Dendritic cell treated with granulocyte-macrophage colony-stimulating factor and Interleukin-4, amounts not matched to agents 40 ng/mL and 50 ng/mL, for 4 days (primary cell): ENCODE measurements around the gene TGM4.
"Not testable (repeated sequence)": the region's sequence is repeated elsewhere in the genome, so short reads cannot be mapped to it uniquely, and the experiment has no call there.

Source experiments
- H3K27ac Mint-ChIP-seq: one replicate; pipeline ENCODE4 v1.8.0; 2022; ENCODE audit warnings: mild to moderate bottlenecking, mixed read lengths
- H3K27me3 Mint-ChIP-seq: one replicate; pipeline ENCODE4 v1.8.0; 2022; ENCODE audit warnings: mild to moderate bottlenecking, mixed read lengths
- H3K36me3 Mint-ChIP-seq: one replicate; pipeline ENCODE4 v1.8.0; 2022; ENCODE audit warnings: low read depth, mixed read lengths
- H3K4me1 Mint-ChIP-seq: one replicate; pipeline ENCODE4 v1.8.0; 2022; ENCODE audit warnings: low read depth, mixed read lengths
- H3K4me3 Mint-ChIP-seq: one replicate; pipeline ENCODE4 v1.8.0; 2022; ENCODE audit warnings: mild to moderate bottlenecking, moderate library complexity, mixed read lengths
- H3K9me3 Mint-ChIP-seq: one replicate; pipeline ENCODE4 v1.8.0; 2022; ENCODE audit warnings: mixed read lengths
- intact Hi-C: fragments of 100-400 bp; cut with micrococcal nuclease; formaldehyde crosslinking; loops from one replicate; pipeline ENCODE4 v1.15.0; 2022

The TGM4 gene

DNA sequence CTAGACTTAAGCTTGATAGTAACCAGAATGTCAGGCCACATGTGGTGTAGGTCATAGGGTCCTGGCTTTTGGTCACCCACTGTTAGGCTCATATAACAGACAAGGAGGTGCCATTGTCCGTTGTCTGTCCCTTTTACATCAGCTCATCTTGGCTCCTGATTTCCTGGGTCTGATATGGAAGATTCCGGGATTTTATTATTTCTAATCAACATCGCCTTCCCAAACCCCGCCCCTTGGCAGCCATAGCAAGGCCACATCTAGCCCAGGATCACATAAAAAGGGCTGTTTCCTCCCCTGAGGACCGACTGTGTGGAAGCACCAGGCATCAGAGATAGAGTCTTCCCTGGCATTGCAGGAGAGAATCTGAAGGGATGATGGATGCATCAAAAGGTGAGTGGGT, at the start of gene TGM4:
TSS of gene TGM4 (plus strand) at position 301 of the 400 bp plus-strand sequence. CDS start at position 372, 71 bp downstream.
- no peaks in the 10 kb centered on the region for H3K36me3 Mint-ChIP-seq
- H3K4me3 Mint-ChIP-seq = no peak within 1 kb of the TSS
- H3K27ac Mint-ChIP-seq = no peak within 1 kb of the TSS
- intact Hi-C loops = no loop called here
- no peaks in the 10 kb centered on the region for H3K9me3 Mint-ChIP-seq
- peaks cover under 1% of the 10 kb centered on the region for H3K27me3 Mint-ChIP-seq
- no peaks in the 10 kb centered on the region for H3K4me1 Mint-ChIP-seq

DNA sequence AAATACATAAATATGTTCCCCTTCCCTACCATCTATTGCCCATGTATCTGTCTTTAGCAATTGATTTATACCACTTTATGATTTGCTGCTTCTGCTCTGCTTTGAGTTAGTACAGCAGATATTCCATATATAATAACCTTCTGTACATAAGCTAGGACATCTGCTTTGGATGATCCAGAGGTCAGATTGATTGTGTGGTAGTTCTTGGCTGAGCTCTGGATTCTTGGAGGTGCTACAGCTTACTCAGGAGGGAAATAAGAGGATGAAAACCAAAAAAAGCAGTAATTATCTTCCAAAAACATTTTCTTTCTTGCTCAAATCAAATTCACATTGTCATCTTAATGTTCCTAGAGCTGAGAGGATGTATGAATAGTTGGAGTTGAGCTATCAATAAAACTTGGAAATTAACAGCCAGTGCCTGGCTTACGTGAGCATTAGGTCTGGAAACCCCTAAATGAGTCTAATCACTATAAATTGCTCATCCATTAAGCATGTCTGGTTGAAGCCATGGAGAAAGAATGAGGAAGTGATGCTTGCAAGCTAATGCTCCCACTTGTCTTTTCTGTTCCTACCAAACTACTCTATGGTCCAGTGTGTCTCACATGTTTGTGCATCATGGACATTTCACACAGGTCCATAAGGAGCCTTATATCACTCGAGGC, 49.0 kb upstream of the TGM4 start:
- intact Hi-C loops = no loop called here
- no peaks in the 10 kb centered on the region for H3K27me3 Mint-ChIP-seq
- H3K27ac Mint-ChIP-seq = no peak overlapping the region
- H3K4me3 Mint-ChIP-seq = no peak overlapping the region
- no peaks in the 10 kb centered on the region for H3K9me3 Mint-ChIP-seq
- H3K4me1 Mint-ChIP-seq = peaks cover 4% of the 10 kb centered on the region
- H3K36me3 Mint-ChIP-seq = peaks cover 7% of the 10 kb centered on the region

DNA sequence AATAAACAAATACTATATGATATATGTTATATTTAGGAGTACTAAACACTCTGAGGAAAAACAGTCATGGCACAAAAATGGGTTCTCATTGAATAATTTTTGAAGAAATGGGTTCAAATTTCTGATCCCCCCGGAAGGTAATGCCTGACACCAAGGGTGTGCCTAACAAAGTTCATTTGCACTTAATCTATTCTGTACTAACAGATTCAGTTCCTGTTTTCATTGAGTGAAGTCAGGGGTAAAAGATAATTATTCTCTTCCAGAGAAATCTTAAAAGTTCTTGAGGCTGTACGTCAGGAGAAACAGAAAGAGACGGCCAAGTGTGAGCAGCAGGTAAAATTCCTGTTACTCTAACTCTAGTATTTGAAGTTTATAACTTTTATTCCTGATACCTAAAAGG, 47.2 kb upstream of the TGM4 start:
- Mint-ChIP-seq H3K27me3 (no peaks in the 10 kb centered on the region), H3K4me3 (no peak overlapping the region), H3K4me1 (peaks cover 4% of the 10 kb centered on the region), H3K27ac (no peak overlapping the region), H3K9me3 (no peaks in the 10 kb centered on the region), H3K36me3 (peaks cover 10% of the 10 kb centered on the region)
- intact Hi-C loops = no loop called here

DNA sequence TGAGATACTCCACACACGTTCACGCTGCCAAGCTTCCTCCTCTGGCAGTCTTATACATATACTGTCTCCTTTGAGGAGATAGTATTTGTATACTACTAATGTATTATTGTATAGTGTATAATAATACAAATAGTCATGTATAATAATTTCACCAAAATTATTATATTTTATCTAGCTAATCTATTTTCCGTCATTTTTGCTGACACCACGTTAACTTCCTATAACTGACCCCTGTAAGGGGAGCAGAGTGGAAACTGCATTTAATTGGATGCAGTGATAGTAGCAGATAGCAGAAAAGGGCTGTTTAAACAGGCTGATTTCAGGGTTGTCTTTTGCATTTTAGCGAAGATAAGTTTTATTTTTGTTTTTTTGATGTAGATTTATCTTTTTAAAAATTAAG, 43.2 kb upstream of the TGM4 start:
- intact Hi-C loops = no loop called here
- Mint-ChIP-seq H3K4me3 (no peak overlapping the region), H3K4me1 (no peaks in the 10 kb centered on the region), H3K9me3 (peaks cover 10% of the 10 kb centered on the region), H3K27ac (no peak overlapping the region), H3K27me3 (no peaks in the 10 kb centered on the region), H3K36me3 (peaks cover 25% of the 10 kb centered on the region)

DNA sequence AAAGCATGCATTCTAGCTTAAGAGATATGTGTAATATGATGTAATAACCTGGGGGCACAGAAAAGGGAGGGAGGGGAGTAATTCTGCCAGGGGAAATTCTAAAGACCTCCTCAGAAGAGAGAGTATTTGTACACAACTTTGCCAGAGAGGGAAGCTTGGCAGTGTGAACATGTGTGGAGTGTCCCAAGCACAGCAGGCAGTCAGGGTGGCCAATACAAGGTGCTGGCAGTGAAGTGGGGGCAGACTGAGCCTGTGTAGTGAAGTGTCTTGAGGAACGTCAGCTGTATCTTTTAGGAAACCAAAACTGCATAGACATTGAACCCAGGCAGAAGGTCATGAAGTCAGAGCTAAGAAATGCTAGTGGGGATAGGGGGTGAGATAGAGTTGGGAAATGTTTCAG, 42.4 kb upstream of the TGM4 start:
- Mint-ChIP-seq H3K27me3 (no peaks in the 10 kb centered on the region), H3K27ac (no peak overlapping the region), H3K4me1 (no peaks in the 10 kb centered on the region), H3K9me3 (peaks cover 18% of the 10 kb centered on the region), H3K4me3 (no peak overlapping the region), H3K36me3 (peaks cover 32% of the 10 kb centered on the region)
- intact Hi-C loops = no loop called here

DNA sequence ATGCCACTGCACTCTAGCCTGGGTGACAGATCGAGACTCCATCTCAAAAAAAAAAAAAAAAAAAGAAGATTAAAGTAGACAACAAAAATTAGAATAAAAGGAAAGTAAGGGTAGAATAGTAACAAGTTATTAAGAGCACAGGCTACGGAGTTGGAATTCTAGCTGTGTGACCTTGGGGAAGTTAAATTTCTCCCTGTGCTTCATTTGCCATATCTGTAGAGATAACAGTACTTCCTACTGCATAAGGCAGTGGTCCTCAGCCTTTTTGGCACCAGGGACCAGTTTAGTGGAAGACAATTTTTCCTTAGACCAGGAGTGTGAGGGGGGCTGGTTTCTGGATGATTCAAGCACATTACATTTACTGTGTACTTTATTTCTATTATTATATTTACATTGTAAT, 41.4 kb upstream of the TGM4 start:
- peaks cover 36% of the 10 kb centered on the region for H3K36me3 Mint-ChIP-seq

DNA sequence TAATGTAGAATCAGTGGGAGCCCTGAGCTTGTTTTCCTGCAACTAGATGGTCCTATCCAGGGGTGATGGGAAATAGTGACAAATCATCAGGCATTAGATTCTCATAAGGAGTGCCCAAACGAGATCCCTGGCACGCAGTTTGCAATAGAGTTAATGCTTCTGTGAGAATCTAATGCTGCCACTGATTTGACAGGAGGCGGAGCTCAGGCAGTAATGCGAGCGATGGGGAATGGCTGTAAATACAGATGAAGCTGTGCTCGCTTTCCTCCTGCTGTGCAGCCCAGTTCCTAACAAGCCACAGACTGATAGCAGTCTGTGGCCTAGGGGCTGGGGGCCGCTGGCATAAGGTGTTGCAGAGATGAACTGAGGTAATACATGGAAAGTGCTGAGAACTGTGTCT, 41.0 kb upstream of the TGM4 start:
- Mint-ChIP-seq H3K9me3 (peaks cover 21% of the 10 kb centered on the region), H3K27me3 (no peaks in the 10 kb centered on the region), H3K4me1 (no peaks in the 10 kb centered on the region), H3K36me3 (peaks cover 40% of the 10 kb centered on the region), H3K4me3 (no peak overlapping the region), H3K27ac (no peak overlapping the region)
- intact Hi-C loops = no loop called here

More for the DNA sequence above, 41.4 kb upstream of the TGM4 start:
- H3K27ac Mint-ChIP-seq = no peak overlapping the region
- H3K27me3 Mint-ChIP-seq = no peaks in the 10 kb centered on the region
- H3K9me3 Mint-ChIP-seq = peaks cover 21% of the 10 kb centered on the region
- H3K4me3 Mint-ChIP-seq = no peak overlapping the region
- no peaks in the 10 kb centered on the region for H3K4me1 Mint-ChIP-seq
- intact Hi-C loops = no loop called here

DNA sequence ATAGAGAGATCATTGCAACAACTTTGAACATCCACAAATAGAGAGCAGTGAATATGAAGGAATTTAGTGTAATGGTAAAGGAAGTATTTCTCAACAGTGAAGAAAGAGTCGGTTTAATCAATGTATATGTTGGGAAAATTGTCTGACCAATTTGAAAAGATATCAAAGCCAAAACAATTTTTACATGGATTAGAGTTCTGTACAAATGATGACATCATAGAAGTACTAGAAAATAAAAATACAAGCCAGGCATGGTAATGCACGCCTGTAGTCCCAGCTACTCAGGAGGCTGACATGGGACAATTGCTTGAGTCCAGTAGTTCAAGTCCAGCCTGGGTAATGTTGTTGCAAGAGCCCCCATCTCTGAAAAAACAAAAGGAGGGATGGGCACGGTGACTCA, 38.7 kb upstream of the TGM4 start:
- no peak overlapping the region for H3K4me3 Mint-ChIP-seq
- peaks cover 5% of the 10 kb centered on the region for H3K4me1 Mint-ChIP-seq
- intact Hi-C loops = no loop called here
- no peak overlapping the region for H3K27ac Mint-ChIP-seq
- H3K27me3 Mint-ChIP-seq = no peaks in the 10 kb centered on the region
- peaks cover 48% of the 10 kb centered on the region for H3K36me3 Mint-ChIP-seq
- peaks cover 21% of the 10 kb centered on the region for H3K9me3 Mint-ChIP-seq

DNA sequence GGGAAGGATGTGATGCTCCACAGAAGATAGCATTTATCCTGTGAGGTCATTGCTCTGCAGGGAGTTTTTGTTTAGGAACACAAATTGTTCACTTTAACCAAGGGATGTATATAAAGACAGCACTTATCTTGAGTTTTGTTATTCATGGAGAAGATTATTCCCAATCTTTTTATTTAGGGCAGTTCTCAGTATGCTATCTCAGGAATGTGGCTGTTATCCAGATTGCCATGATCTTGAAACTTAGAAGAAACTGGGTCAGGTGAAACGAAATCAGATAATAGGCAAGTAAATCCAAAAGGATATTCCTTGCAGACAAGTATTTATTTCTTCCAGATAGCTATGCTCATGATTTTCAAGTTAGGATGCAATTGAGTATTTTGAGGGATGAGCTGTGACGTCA, 32.0 kb upstream of the TGM4 start:
- Mint-ChIP-seq H3K27ac (no peak overlapping the region), H3K4me3 (no peak overlapping the region), H3K27me3 (no peaks in the 10 kb centered on the region), H3K9me3 (no peaks in the 10 kb centered on the region), H3K4me1 (peaks cover 5% of the 10 kb centered on the region), H3K36me3 (peaks cover 27% of the 10 kb centered on the region)
- intact Hi-C loops = no loop called here

DNA sequence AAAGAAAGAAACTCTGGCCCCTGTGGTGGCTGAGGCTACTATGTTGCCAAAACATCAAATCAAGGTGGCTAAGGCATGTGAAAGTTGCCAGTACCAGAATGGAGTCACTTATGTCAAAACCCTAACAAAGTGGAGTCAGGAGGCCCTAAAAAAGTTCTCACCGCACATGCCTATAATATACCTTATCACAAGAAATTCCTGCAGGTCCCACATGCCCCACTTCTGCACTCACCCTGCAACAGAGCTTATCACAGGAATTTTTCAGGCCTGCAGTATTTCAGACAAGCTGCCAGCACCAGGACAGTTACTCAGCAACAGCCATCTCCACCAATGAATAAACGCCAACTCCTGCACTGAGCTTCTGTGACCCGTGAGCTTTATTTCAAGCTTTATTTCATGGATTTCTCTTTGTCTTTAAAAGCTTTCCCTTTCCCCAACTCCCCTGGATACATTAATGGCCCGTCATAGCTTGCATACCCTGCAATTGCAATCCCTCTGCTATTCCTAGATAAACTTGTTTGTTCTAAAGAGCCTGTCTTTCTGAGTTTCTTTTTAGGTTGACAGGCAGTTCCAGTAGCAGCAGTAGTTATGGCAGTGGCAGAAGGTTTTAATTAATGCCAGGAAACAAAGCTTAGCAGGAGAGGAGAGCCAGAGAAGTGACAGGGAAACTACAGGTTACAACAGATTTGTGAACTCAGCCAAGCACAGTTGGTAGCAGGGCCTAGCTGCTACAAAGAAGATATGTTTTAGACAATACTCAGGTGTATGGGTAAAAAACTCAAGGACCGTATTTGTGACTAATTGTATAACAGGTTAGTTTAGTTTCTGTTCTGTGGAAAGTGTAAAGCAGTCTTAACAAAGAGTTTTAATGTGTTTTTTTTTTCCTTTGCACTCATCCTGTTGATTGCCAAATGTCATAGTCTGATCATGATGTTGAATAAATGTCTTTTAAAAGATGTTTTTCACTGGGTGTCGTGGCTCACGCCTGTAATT, 28.6 kb upstream of the TGM4 start:
- Mint-ChIP-seq H3K4me3 (no peak overlapping the region), H3K9me3 (no peaks in the 10 kb centered on the region), H3K27me3 (no peaks in the 10 kb centered on the region), H3K36me3 (peaks cover 15% of the 10 kb centered on the region), H3K4me1 (no peaks in the 10 kb centered on the region), H3K27ac (no peak overlapping the region)
- intact Hi-C loops = no loop called here

DNA sequence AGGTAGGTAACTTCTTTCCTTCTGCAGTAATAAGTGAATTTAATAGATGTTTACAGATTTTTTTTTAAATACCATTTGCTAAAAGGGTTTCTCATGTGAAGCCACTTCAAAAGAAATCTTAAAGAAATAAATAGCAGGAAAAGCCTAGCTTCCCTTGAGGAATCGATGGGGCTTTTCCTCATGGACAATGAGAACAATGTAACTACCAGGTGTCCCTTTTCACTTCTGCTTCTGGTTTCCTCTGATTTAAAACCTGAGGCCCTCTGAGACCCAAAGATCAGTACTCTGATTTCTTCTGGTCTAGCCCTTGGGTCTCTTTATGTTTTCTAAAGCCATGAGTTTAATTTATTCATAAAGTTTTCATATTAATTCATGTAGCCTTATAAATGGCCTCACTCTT, 25.8 kb upstream of the TGM4 start:
- H3K9me3 Mint-ChIP-seq = no peaks in the 10 kb centered on the region
- no peak overlapping the region for H3K27ac Mint-ChIP-seq
- peaks cover 22% of the 10 kb centered on the region for H3K36me3 Mint-ChIP-seq
- H3K27me3 Mint-ChIP-seq = no peaks in the 10 kb centered on the region
- intact Hi-C loops = no loop called here
- no peaks in the 10 kb centered on the region for H3K4me1 Mint-ChIP-seq
- H3K4me3 Mint-ChIP-seq = no peak overlapping the region

DNA sequence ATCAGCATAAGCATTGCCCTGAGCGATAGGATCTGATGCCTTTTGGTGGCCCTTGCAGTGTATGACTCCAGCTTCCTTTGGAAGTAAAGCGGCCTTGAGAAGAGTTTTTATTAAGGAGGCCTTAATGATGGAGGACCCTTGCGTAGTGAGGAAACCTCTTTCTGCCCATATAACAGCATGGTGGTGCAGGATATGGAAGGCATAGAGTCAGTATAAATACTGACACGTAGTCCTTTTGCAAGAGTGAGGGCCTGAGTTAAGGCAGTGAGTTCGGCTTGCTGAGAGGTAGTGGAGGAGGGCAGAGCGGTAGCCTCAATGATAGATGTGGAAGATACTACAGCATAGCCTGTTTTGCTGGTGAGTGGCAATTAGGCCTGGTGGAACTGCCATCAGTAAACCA, 17.7 kb upstream of the TGM4 start:
- H3K27ac Mint-ChIP-seq, H3K4me1 Mint-ChIP-seq, H3K27me3 Mint-ChIP-seq, H3K4me3 Mint-ChIP-seq, intact Hi-C loops, H3K36me3 Mint-ChIP-seq, H3K9me3 Mint-ChIP-seq: not testable (repeated sequence)

DNA sequence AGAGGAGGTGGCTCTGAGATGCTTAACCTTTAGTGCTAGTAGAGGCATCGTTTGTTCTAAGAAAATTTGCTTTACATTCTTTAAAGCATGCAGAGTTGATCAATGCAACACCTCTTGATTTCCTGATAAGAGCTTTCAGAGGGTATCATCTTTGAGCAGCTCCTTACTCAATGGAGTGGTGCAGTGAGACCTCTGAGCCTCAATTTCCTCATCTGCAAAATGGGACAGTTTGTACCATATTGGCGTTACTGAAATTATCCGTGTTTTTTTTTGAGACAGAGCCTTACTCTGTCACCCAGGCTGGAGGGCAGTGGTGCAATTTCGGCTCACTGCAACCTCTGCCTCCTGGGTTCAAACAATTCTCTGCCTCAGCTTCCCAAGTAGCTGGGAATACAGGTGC, 14.3 kb upstream of the TGM4 start:
- no peak overlapping the region for H3K27ac Mint-ChIP-seq
- H3K4me1 Mint-ChIP-seq = peaks cover 5% of the 10 kb centered on the region
- no peaks in the 10 kb centered on the region for H3K9me3 Mint-ChIP-seq
- no peak overlapping the region for H3K4me3 Mint-ChIP-seq
- no peaks in the 10 kb centered on the region for H3K36me3 Mint-ChIP-seq
- intact Hi-C loops = loop anchor here (2.0 to 5.0 kb wide), 2 partner anchors 99 to 523 kb away; partner anchors contain the start of genes KIAA1143, KIF15 and TCAIM
- H3K27me3 Mint-ChIP-seq = no peaks in the 10 kb centered on the region
